Left ventricle myocardium superior (tissue), 1 donor: ENCODE results near the gene NCAPG2. TPM values are rescaled to one million over a fixed set of nuclear protein-coding genes. Genes with fewer than 3 reads are reported as not detected.
A peak's percentile ranks its signal among the peaks of the same experiment; 100 is the strongest.
"Not testable (repeated sequence)": the region's sequence is repeated elsewhere in the genome, so short reads cannot be mapped to it uniquely, and the experiment has no call there.

Experiments
- ATAC-seq: fragments of 200-7000 bp; cut with Tn5 transposase; one replicate; pipeline ENCODE4 v1.9.1; 2020; ENCODE audit warnings: mild to moderate bottlenecking, moderate library complexity
- DNase-seq: peaks from one replicate; pipeline ENCODE4 v3.0.0-alpha.2; 2020
- intact Hi-C: fragments of 100-400 bp; cut with micrococcal nuclease; formaldehyde crosslinking; loops from one replicate; pipeline ENCODE4 v1.11.0; 2022
- total RNA-seq: library from RNA; stranded (reverse); fragmentation: NEBNext Ultra II Directional; extraction: Animal tissue kit (Norgen Biotek cat#: 25700); gene quantifications from one replicate; pipeline ENCODE4 v1.2.1, GENCODE V29; 2021
- donor health status: DM: no; HTN: yes; CAD: no; lungs with severe emphysema.

NCAPG2 gene
- total RNA-seq, 1 donor from 2014 or later = 5.0 TPM

DNA sequence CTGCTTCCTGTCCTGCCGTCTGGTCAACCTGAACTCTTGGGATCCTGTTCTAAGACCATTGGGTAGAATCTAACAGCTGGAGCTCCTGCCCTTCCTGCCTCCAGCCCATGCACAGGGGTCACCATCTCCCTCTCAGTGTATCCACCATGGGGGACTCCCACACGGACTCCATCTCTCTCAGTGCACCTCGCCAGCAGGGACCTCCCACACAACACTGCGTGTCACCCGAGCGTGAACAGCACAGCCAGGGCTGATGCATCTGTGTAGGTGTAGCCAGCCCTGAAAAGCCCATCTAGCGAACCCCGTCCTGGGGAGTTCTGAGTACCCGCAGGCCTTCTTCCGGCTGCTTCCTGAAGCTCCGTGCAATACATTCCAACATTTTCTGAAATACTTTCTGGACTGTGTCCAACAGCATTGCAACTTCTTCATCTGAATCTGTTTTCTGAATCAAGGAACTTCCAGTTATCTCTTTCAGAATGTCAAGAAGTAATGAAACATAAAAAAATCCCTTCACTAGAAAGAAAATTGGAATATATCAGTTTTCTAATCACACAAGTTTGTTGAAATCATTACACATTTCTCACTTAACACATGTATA, 52.5 kb downstream of the NCAPG2 start:
- no peak for ATAC-seq
- no peak for DNase-seq
- intact Hi-C loops = no loop called here

DNA sequence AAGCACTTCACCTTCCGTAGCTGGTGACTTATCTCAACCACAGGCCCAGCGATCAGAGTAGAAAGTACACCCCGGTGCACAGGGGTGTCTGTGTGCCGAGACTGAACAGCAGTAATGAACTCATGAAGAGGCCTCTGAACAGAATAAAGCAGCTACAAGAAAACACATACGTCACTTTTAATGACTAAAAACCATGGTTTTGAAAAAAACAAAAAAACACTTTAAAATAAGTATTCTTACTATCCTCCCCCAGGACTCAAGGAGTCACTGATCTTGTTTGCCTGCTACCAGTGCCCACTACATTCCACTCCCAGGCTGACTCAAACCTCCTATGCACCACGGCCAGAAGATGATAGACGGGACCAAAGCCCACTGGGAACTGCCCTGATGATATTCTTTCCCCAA, 53.8 kb downstream of the NCAPG2 start:
- intact Hi-C loops = no loop called here
- DNase-seq = no peak
- ATAC-seq = no peak

DNA sequence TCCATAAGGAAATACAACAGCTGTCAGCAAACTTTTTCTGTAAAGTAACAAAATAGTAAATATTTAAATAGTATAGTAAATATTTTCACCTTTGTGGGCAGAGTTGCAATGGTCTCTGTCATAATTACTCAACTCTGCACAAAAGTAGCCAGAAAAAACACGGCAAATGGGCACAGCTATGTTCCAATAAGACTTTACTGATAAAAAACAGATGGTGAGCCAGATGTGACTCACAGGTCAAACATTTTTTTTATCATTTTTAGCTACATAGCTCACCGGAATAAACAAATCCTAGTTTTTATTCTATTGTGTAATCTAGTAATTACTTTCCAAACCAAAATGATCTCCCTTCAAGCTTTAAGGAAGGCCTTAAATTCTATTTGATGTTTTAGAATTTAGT, 55.3 kb downstream of the NCAPG2 start:
- ATAC-seq (peak; percentile 61), DNase-seq (no peak)
- intact Hi-C loops = no loop called here

DNA sequence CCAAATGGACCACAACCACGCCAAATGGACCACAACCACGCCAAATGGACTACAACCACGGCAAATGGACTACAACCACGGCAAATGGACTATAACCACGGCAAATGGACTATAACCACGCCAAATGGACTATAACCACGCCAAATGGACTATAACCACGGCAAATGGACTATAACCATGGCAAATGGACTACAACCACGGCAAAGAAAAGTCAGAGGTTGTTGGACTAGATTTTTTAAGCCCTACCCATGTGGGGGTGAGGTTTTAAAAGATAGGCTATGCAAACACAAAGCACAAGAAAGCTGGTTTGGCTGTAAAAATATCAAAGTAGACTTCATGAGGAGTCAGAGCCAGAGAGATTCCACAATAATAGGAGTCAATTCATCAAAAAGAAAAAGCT, 55.8 kb downstream of the NCAPG2 start:
- intact Hi-C loops = no loop called here

DNA sequence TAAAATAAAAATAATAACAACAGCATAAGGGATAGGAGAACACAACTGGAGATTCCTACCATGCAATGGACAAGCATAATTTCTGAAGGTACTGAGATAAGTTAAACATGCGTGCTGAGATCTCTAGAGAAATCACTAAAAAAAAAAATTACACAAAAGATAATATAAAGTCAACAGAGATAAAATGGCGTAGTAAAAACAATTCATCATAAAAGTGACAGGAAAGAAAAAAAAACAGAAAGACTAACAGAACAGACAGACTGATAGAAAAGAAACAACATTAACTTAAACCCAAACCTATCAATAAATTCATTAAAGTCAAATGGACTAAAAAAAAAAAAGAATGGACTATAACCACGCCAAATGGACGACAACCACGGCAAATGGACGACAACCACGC, 56.4 kb downstream of the NCAPG2 start:
- no peak for DNase-seq
- ATAC-seq = no peak
- intact Hi-C loops = no loop called here

More for the DNA sequence above, 55.8 kb downstream of the NCAPG2 start:
- ATAC-seq = no peak
- DNase-seq = no peak

DNA sequence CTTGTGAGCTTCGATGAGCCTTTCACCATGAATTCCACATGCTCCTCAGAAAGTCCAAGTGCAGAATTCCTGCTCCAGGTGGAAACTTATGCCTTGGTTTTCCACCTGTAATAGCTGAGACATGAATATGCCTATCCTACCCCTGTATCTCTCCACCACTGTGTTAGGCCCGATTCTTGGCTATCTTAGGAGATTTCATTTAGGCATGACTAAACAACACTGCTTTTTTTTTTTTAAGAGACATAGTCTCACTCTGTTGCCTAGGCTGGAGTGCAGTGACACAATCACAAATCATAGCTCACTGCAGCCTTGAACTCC, 57.2 kb downstream of the NCAPG2 start:
- intact Hi-C loops = no loop called here
- DNase-seq = no peak
- ATAC-seq = no peak

DNA sequence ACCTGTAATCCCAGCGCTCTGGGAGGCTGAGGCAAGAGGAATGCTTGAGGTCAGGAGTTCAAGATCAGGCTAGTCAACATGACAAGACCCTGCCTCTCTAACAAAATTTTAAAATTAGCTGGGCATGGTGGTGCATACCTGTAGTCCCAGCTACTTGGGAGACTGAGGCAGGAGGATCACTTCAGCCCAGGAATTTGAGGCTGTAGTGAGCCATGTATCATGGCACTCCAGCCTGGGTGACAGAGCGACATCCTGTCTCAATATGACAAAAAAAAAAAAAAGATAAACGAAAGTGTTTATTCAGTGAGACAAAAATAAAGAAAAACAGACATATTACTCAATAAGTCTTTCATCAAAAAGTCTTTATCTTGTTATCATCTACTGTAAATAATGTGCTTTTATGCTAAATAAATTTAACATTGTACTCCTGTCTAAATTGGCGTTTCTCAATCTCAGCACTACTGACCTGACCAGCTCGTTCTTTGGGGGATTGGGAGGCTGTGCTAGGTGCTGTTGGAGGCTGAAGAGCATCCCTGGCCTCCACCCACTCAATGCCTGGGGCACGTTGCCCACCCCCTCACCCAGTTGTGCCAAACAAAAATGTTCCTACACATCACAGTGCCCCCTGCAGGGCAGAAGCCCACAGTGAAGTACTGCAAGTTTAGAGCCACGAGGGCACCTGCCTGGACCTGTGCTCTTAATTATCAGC, 57.7 kb downstream of the NCAPG2 start:
- ATAC-seq (no peak), DNase-seq (no peak)
- intact Hi-C loops = no loop called here

DNA sequence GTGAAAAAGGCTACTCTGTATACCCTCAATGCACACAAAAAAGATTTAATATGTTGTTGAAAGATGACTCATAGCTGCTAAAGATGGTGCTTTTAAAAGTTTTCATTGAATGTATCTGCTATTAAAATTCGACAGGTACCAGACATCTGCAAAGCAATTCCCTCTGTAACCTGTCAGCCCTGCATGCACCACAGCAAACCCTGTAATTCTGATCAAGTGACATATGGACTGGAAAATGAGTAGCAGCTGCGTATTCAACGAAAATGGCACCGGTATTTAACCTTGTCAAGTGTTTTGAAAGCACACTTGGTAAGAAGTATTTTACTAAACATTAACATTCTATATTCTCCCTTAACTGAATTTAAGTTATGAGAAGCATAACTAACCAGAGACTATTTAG, 58.8 kb downstream of the NCAPG2 start:
- intact Hi-C loops = no loop called here
- DNase-seq (no peak), ATAC-seq (no peak)

DNA sequence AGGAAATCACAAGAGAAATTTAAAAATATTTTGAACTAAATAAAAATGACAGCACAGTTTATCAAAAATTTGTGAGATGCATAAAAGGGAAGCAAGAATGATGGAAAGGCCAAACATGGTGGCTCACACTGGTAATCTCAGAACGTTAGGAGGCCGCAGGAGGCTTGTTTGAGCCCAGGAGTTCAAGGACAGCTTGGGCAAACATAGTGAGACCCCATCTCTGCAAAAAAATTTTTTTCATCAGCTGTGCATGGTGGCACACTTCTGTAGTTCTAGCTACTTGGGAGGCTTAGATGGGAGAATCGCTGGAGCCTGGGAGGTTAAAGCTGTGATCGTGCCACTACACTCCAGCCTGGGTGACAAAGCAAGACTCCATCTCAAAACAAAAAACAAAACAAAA, 62.5 kb downstream of the NCAPG2 start:
- intact Hi-C loops = no loop called here
- ATAC-seq (no peak), DNase-seq (no peak)

DNA sequence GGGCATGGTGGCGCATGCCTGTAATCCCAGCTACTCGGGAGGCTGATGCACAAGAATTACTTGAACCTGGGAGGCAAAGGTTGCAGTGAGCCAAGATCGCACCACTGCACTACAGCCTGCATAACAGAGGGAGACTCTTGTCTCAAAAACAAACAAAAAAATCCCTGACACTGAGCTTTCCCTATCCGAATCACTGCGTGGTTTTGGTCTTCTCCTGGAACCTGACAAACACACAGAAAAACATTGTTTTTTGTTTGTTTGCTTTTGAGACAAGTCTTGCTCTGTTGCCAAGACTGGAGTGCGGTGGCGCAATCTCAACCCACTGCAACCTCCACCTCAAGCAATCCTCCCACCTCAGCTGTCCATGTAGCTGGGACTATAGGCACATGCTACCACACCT, 66.6 kb downstream of the NCAPG2 start:
- ATAC-seq (no peak), DNase-seq (no peak)
- intact Hi-C loops = no loop called here

DNA sequence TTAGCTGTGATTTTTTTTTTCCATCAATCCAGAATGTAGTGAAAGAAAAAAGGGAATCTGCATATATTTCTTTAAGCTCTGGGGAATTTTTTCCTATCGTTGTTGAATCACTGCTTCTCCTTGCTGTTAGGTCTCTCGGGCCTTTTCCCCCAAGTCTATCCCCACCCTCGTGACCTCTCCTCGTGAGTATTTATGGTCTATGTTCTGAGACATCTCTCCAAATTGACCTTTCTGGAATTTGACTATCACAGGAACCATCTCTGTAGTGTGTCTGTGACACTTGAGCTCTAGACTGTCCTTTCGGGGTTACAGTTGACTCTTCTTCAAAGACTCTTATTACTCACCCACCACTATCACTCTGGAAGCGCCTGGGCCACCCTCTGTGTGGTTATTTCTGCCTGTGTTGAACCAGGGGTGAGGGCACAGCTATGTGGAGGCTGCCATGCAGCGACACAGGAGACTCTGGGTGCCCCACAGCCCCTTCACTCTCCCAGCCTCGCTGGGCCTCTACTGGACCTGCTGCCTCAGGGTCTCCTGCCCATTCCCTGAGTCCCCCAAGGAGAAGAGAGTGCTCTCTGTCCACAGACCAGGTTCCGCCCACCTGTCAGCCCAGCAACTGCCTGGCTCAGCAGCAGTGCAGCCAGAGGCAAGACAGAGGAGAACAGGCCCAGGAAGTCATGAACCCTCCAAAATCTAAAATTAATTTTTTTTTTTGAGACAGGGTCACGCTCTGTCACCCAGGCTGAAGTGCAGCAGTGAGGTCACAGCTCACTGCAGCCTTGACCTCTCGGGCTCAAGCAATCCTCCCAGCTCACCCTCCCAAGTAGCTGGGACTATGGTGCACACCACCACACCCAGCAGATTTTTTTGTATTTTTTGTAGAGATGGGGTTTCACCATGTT, 71.3 kb downstream of the NCAPG2 start:
- intact Hi-C loops = no loop called here
- DNase-seq (no peak), ATAC-seq (no peak)

DNA sequence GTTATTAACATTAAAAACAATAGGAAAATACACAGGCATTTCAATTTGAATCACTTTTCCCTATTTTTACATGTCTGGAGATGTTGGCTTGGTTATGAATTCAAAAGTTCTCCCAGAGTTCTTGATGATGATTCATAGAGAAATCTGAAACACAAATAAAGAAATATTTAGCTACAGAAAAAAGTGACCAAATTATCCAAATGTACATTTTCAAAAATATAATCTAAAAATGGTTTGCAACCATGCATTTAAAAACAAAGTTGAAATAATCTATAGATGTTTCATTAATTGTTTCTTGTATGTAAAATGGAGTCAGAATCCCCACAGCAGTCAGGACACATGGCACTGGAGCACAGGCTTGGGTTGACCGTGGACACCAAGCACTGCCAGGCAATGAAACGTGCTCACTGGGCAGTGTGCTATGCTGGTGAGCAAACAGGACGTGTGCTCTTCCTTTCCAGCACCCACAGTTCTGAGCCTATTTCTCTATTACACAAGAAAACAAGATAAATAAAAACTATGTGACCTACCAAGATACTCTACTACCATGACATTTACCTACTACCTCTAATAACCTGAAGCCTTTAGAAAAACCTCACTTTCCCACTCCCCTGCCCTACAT, 72.9 kb downstream of the NCAPG2 start:
- intact Hi-C loops = no loop called here
- no peak for ATAC-seq
- no peak for DNase-seq

DNA sequence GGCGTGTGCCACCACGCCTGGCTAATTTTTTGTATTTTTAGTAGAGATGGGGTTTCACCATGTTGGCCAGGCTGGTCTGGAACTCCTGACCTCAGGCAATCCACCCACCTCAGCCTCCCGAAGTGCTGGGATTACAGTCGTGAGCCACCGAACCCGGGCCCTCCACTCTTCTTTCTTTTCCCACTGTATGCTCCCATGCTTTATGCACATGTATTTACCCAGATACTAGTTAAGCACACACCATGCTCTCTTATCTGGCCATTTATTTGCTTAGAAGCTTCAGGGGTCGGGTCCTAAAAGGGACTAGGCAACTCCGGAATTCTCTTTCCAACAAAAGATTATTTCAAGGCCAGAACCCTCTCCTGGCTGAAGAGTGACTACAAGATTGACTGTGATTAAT, 78.3 kb downstream of the NCAPG2 start:
- DNase-seq, ATAC-seq, intact Hi-C loops: not testable (repeated sequence)

DNA sequence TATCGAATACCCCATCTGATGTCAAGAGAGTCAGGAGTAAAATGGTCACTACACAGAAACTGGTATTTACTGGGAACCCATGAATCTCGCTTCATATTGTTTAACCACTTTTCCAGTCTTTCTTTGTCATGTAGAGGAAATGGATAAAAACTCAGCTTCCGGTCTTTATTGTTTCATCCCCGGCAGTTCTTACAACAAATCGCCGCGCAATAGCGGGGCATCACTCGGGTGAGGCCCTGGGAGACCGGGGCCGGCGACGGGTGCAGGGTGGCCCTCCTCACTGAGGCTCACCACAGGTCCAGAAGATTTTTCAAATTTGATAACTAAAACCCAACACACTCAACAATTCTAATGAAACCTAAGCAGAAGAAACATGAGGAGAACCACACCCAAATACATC, 81.4 kb downstream of the NCAPG2 start:
- ATAC-seq (no peak), DNase-seq (no peak)

DNA sequence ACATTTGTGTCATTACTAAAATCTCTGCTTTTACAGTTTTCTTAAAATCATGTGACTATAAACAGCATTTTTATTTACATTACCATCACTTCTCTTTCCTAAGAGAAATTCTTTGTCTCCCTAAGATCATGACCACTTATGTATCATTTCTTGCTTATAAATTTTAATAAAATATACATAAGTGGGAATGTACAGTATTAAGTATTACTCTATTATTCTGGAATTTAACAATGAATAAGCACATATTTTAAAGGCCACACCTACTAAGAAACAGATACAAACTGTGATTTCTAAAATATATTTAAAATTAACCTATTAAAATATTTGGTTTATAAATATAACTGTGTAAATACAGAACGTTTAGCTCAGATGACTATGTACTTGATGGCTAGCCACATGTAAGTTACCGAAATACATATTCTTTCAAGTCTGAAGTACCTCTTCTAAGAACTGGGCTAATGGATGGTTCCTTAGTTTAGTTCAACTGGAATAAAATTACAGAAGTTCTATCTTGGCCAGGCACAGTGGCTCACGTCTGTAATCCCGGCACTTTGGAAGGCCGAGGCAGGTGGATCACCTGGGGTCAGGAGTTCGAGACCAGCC, 83.7 kb downstream of the NCAPG2 start:
- DNase-seq = no peak
- ATAC-seq = no peak
- intact Hi-C loops = no loop called here

More for the DNA sequence above, 81.4 kb downstream of the NCAPG2 start:
- intact Hi-C loops = no loop called here

DNA sequence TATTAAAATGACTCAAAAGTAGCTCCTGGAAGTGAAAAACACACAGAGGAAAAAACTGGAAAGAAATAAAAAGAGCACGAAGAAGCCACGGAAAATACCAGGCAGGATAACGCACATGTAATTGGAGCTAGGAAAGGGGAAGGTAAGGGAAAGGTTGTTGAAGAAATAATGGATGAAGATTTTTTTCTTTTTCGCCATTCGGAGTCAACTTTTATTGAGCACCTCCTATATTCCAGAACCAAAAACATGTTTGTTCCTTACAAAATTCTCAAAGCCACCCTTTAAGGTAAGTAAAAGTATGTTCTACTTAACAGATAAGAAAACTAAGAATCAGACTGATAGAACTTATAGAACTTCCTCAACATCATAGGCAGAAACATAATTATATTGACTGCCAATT, 84.2 kb downstream of the NCAPG2 start:
- no peak for DNase-seq
- intact Hi-C loops = no loop called here
- ATAC-seq = no peak

DNA sequence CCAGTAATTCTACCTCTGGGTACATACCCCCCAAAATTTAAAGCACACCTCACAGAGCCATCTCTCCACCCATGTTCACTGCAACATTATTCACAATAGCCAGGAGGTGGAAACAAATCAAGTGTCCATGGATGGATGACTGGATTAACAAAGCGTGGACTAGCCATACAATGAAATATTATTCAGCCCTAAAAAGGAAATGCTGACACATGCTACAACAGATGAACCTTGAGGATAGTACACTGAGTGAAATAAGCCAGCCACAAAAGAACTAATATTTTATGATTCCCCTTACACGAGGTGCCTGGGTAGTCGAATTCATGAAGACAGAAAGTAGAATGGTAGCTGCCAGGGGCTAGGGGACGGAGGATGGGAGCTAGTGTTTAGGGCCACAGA, 85.9 kb downstream of the NCAPG2 start:
- DNase-seq (no peak), ATAC-seq (no peak)
- intact Hi-C loops = no loop called here

DNA sequence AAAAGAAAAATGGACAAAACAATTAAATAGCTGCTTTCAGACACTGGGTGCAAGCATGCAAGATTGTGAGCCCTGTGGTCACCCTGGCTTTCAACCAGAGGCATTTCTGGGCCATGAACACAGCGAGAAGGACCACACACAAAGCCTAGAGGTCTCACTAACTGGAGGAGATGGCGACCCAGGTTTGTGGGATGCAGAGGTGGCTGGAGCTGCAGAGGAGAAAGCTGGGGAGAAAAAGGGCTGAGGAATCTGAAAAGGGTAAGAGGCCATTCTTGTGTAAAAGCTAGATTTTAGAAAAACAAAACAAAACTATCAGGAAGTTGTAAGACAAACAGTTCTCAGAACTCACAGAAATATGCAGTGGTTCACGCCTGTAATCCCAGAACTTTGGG, 86.9 kb downstream of the NCAPG2 start:
- no peak for ATAC-seq
- DNase-seq = no peak
- intact Hi-C loops = no loop called here

DNA sequence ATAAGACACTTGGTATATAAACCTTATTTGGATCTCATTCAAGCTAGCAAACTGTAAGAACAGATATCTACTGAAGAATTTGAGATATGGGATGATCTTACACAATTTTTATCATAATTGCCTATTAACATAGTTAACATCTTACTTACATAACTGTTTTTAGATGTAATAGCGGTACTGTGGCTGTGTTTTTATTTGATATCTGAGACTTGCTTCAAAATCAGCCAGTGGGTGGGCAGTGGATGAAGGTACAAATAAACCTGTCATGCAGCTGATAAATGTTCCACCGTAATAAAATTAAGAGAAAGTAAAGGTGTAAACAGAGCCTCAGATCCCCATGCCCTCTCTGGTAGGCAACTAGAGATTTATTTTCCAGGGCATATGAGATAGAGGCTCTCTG, 88.6 kb downstream of the NCAPG2 start:
- DNase-seq (no peak), ATAC-seq (no peak)
- intact Hi-C loops = no loop called here

DNA sequence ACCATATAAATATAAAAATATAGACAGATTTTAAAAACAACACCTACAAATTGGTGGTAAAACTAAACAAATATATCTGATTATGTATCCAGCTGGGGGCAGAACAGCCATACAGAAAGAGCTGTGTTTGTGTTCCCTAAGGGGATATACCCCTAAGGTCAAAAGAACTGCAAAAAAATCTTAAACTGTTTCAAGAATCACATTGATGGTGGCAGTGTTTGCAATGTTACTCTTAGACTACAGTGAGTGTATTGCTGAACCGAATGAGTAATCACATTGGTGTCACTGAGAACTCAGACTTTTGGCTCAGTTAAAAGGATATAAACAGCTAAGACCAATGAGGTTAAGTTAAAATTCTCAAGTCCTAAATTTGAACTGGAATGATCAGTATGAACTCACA, 89.9 kb downstream of the NCAPG2 start:
- intact Hi-C loops = no loop called here
- ATAC-seq (no peak), DNase-seq (no peak)
